HCT116 (cell line): ENCODE data around the gene ZNF446.

Experiments
- EZH2 ChIP-seq: fragments of 200-600 bp; sonication (generic); IDR thresholded peaks from 2 replicates; pipeline ENCODE4 v1.6.1; 2017; ENCODE audit warnings: antibody characterized with exemption, mixed run types
- POLR2A ChIP-seq: IDR thresholded peaks from 2 replicates; pipeline ENCODE4 v1.7.0; 2011; ENCODE audit warnings: borderline replicate concordance; ENCODE audit not compliant: insufficient read depth, insufficient read length; ENCODE audit errors: extremely low read depth
- POLR2AphosphoS5 ChIP-seq: IDR thresholded peaks from 2 replicates; pipeline ENCODE4 v1.6.1; 2011; ENCODE audit warnings: mild to moderate bottlenecking, low read depth, low read length, moderate library complexity
- YY1 ChIP-seq: IDR thresholded peaks from 2 replicates; pipeline ENCODE4 v1.6.1; 2011; ENCODE audit warnings: low read length, low read depth, moderate library complexity, mild to moderate bottlenecking; ENCODE audit not compliant: insufficient replicate concordance; ENCODE audit errors: extremely low read depth
- ZFX ChIP-seq: fragments of 450-650 bp; IDR thresholded peaks from 2 replicates; pipeline ENCODE4 v1.6.1; 2017
- TF ChIP-seq, protein P1 (sequence below), 3 experiments: fragments of 200-600 bp in 1 of 3; sonication (generic) in 1 of 3; IDR thresholded peaks in 2 of 3; conservative IDR thresholded peaks in 1 of 3; 2 replicates each; pipeline ENCODE4 v1.5.1; 2012 to 2017; ENCODE audit warnings: low read depth in 2 of 3, low read length in 2 of 3, antibody characterized with exemption in 1 of 3, borderline replicate concordance in 1 of 3, control low read depth in 1 of 3, mild to moderate bottlenecking in 1 of 3, mixed read lengths in 1 of 3, mixed run types in 1 of 3, moderate library complexity in 1 of 3; ENCODE audit not compliant: insufficient read depth in 1 of 3
- TF ChIP-seq, protein P2 (sequence below): IDR thresholded peaks from 2 replicates; pipeline ENCODE4 v1.6.1; 2011; ENCODE audit warnings: mild to moderate bottlenecking, low read length, moderate library complexity; ENCODE audit not compliant: insufficient replicate concordance; ENCODE audit errors: extremely low read depth

DNA sequence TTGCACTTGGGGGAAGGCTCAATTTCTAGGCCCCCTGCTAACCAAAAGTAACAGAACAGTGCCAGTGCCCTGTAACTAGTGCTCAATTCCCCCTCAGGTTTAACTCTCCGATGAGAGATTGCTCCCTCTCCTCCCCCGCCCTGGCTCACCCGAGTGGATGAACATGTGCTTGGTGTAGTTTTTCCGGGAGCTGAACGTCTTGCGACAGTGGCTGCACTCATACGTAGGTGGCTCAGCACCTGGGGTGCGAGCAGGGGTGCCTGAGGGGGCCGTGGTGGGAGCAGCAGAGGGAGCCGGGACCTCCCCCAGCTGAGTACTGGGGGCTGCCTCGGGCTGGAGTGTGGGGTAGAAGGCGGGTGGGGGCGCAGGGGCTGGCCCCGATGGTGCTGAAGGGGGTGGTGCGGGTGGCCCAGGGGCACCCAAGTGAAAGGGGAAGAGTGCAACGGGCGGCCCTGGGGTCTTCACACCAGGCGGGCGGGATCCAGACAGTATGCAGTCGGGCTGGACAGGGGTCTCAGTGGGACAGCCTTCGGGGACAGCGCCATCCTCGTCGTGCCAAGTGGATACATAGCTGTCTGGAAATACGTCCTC lies 40.2 kb downstream of the ZNF446 start:
- TF ChIP-seq, protein P1, sequence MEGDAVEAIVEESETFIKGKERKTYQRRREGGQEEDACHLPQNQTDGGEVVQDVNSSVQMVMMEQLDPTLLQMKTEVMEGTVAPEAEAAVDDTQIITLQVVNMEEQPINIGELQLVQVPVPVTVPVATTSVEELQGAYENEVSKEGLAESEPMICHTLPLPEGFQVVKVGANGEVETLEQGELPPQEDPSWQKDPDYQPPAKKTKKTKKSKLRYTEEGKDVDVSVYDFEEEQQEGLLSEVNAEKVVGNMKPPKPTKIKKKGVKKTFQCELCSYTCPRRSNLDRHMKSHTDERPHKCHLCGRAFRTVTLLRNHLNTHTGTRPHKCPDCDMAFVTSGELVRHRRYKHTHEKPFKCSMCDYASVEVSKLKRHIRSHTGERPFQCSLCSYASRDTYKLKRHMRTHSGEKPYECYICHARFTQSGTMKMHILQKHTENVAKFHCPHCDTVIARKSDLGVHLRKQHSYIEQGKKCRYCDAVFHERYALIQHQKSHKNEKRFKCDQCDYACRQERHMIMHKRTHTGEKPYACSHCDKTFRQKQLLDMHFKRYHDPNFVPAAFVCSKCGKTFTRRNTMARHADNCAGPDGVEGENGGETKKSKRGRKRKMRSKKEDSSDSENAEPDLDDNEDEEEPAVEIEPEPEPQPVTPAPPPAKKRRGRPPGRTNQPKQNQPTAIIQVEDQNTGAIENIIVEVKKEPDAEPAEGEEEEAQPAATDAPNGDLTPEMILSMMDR (IDR thresholded peaks at IDR 0.05 in 2 of 3, conservative IDR thresholded peaks at IDR 0.05 in 1 of 3; ENCODE audit: borderline replicate concordance in 1 of 3, insufficient read depth in 1 of 3, low read depth in 2 of 3, low read length in 2 of 3), result no peak
- TF ChIP-seq POLR2AphosphoS5 (no peak), ZFX (no peak), POLR2A (no peak), EZH2 (no peak), YY1 (no peak)
- TF ChIP-seq, protein P2, sequence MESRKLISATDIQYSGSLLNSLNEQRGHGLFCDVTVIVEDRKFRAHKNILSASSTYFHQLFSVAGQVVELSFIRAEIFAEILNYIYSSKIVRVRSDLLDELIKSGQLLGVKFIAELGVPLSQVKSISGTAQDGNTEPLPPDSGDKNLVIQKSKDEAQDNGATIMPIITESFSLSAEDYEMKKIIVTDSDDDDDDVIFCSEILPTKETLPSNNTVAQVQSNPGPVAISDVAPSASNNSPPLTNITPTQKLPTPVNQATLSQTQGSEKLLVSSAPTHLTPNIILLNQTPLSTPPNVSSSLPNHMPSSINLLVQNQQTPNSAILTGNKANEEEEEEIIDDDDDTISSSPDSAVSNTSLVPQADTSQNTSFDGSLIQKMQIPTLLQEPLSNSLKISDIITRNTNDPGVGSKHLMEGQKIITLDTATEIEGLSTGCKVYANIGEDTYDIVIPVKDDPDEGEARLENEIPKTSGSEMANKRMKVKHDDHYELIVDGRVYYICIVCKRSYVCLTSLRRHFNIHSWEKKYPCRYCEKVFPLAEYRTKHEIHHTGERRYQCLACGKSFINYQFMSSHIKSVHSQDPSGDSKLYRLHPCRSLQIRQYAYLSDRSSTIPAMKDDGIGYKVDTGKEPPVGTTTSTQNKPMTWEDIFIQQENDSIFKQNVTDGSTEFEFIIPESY, result no peak
